ENCODE results near the gene BTNL3. TPM values are rescaled to one million over a fixed set of nuclear protein-coding genes. Genes with fewer than 3 reads are reported as not detected.

BTNL3 gene
- total RNA-seq, 2 experiments from 2014 or later: not detected

GRCh38 chr5:181027452-181028031, 38.9 kb downstream of the BTNL3 start:
- Mint-ChIP-seq H3K36me3 (ENCODE audit: low read depth) (no peaks in the 10 kb centered on the region), H3K27me3 (peaks cover 41% of the 10 kb centered on the region), H3K4me3 (no peak overlapping the region), H3K4me1 (ENCODE audit: low read depth) (no peaks in the 10 kb centered on the region), H3K27ac (no peak overlapping the region), H3K9me3 (peaks cover 2% of the 10 kb centered on the region)
- POLR2A ChIA-PET: no interaction called here
- no peak for ATAC-seq (ENCODE audit: poor library complexity)
- no peak overlapping the region for H3K27ac ChIP-seq (ENCODE audit: low read depth in 1 of 2, low read length in 2 of 2)
- no peaks in the 10 kb centered on the region for H3K4me1 ChIP-seq (ENCODE audit: insufficient read depth, low read length)
- CTCF ChIA-PET: no interaction called here
- H3K36me3 ChIP-seq (ENCODE audit: insufficient read depth, low read length): no peaks in the 10 kb centered on the region
- no peak for TF ChIP-seq CTCF (IDR thresholded peaks at IDR 0.05)
- DNase-seq: no peak
- no peak overlapping the region for H3K4me3 ChIP-seq (ENCODE audit: low read length)
- peaks cover 0 to 11% of the 10 kb centered on the region in 2 experiments for H3K27me3 ChIP-seq (ENCODE audit: control insufficient read depth in 1 of 2, insufficient read depth in 2 of 2, low read length in 2 of 2)
- intact Hi-C loops (cut with DNase I, micrococcal nuclease): no loop called here
- H3K9me3 ChIP-seq (ENCODE audit: control insufficient read depth in 1 of 2, insufficient read depth in 1 of 2, low read length in 2 of 2): peaks cover 10 to 17% of the 10 kb centered on the region in 2 experiments

DNA sequence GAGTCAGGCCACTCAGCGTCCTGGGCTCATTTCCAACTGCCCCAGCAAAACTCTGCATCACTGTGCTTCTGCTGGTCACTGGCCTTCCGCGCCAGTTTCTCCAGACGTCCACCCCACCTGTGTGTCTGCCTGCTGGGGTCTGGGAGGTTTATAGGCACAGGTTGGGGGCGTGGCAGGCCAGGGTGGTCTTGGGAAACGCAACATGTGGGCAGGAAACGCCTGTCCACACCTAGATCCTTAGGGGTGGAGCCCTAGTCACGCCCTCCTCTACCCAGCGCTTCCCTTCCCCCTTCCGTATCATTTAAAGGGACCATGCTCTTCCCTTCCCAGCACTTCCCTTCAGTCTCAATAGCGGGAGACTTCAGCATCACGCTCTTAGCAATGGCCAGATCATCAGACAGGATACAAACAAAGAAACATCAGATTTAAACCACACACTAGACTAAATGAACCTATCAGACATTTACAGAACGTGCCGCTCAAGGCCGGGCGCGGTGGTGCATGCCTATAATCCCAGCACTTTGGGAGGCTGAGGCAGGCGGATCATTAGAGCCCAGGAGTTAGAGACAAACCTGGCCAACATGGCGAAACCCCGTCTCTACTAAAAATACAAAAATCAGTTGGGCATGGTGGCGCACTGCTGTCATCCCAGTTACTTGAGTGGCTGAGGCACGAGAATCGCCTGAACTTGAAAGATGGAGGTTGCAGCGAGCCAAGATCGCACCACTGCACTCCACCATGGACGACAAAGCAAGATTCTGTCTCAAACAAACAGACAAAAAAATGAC, 39.6 kb downstream of the BTNL3 start:
- no peak overlapping the region for H3K4me3 ChIP-seq (ENCODE audit: low read length)
- H3K27me3 ChIP-seq (ENCODE audit: control insufficient read depth in 1 of 2, insufficient read depth in 2 of 2, low read length in 2 of 2): peaks cover 0 to 11% of the 10 kb centered on the region in 2 experiments
- peaks cover 41% of the 10 kb centered on the region for H3K27me3 Mint-ChIP-seq
- peaks cover 4 to 18% of the 10 kb centered on the region in 2 experiments for H3K9me3 ChIP-seq (ENCODE audit: control insufficient read depth in 1 of 2, insufficient read depth in 1 of 2, low read length in 2 of 2)
- intact Hi-C loops (cut with DNase I, micrococcal nuclease): no loop called here
- no peak overlapping the region for H3K4me3 Mint-ChIP-seq
- ChIA-PET CTCF (no interaction called here), POLR2A (no interaction called here)
- no peak overlapping the region for H3K27ac Mint-ChIP-seq
- H3K4me1 ChIP-seq (ENCODE audit: insufficient read depth, low read length): no peaks in the 10 kb centered on the region
- no peaks in the 10 kb centered on the region for H3K36me3 Mint-ChIP-seq (ENCODE audit: low read depth)
- TF ChIP-seq CTCF (IDR thresholded peaks at IDR 0.05): no peak
- H3K9me3 Mint-ChIP-seq: no peaks in the 10 kb centered on the region
- H3K27ac ChIP-seq (ENCODE audit: low read depth in 1 of 2, low read length in 2 of 2): no peak overlapping the region
- ATAC-seq (ENCODE audit: poor library complexity) (no peak), DNase-seq (no peak)
- no peaks in the 10 kb centered on the region for H3K36me3 ChIP-seq (ENCODE audit: insufficient read depth, low read length)
- H3K4me1 Mint-ChIP-seq (ENCODE audit: low read depth): no peaks in the 10 kb centered on the region

DNA sequence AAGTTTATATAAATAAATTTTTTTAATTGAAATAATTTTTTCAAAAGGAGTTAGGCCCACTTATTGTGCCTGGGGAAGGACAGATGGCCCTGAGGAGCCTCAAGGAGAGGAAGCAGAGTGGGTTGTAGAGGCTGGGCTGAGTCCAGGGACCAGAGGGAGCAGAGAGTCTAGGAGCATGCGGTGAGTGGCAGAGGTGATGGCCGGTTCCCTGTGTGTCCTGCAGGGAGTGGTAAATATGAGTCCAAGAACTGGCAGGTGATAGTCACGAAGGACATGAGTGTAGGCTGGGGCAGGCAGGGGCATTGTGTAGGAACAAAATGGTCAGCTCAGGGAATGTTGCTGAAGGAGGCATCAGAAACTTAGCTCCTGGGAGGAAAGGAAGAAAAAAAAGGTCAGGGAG, 43.1 kb downstream of the BTNL3 start:
- no peak overlapping the region for H3K27ac Mint-ChIP-seq
- no peaks in the 10 kb centered on the region for H3K9me3 Mint-ChIP-seq
- ChIA-PET CTCF (no interaction called here), POLR2A (no interaction called here)
- H3K4me3 Mint-ChIP-seq: no peak overlapping the region
- no peaks in the 10 kb centered on the region for H3K36me3 Mint-ChIP-seq (ENCODE audit: low read depth)
- H3K27me3 ChIP-seq (ENCODE audit: control insufficient read depth in 1 of 2, insufficient read depth in 2 of 2, low read length in 2 of 2): peaks cover 0 to 6% of the 10 kb centered on the region in 2 experiments
- TF ChIP-seq CTCF (IDR thresholded peaks at IDR 0.05): no peak
- intact Hi-C loops (cut with DNase I, micrococcal nuclease): no loop called here
- no peaks in the 10 kb centered on the region for H3K4me1 ChIP-seq (ENCODE audit: insufficient read depth, low read length)
- H3K4me1 Mint-ChIP-seq (ENCODE audit: low read depth): no peaks in the 10 kb centered on the region
- peaks cover 0 to 12% of the 10 kb centered on the region in 2 experiments for H3K9me3 ChIP-seq (ENCODE audit: control insufficient read depth in 1 of 2, insufficient read depth in 1 of 2, low read length in 2 of 2)
- no peaks in the 10 kb centered on the region for H3K36me3 ChIP-seq (ENCODE audit: insufficient read depth, low read length)
- ATAC-seq (ENCODE audit: poor library complexity) (no peak), DNase-seq (no peak)
- H3K27me3 Mint-ChIP-seq: peaks cover 11% of the 10 kb centered on the region
- H3K4me3 ChIP-seq (ENCODE audit: low read length): no peak overlapping the region
- no peak overlapping the region for H3K27ac ChIP-seq (ENCODE audit: low read depth in 1 of 2, low read length in 2 of 2)
